Activated T-cell treated with anti-CD3 and anti-CD28 coated beads, Interleukin-2, amount 50 U/mL, for 72 hours (primary cell): ENCODE data around the gene DNHD1. TPM values are rescaled to one million over a fixed set of nuclear protein-coding genes. Genes with fewer than 3 reads are reported as not detected.

ENCODE experiments used
- ATAC-seq, 2 donors: fragments of 150-1000 bp; cut with Tn5 transposase; replicated peaks in 1 of 2; 2 replicates each; pipeline ENCODE4 v1.10.0; 2021; ENCODE audit warnings: moderate library complexity in 2 of 2, mild to moderate bottlenecking in 1 of 2
- DNase-seq, 2 donors: peaks; one replicate each; pipeline ENCODE4 v3.0.0; 2021 to 2022; ENCODE audit warnings: mixed read lengths in 1 of 2
- H3K27ac Mint-ChIP-seq: one replicate; pipeline ENCODE4 v1.8.0; 2022; ENCODE audit warnings: mild to moderate bottlenecking, moderate library complexity, mixed read lengths
- H3K27me3 Mint-ChIP-seq: one replicate; pipeline ENCODE4 v1.8.0; 2022; ENCODE audit warnings: low read depth, mixed read lengths
- H3K36me3 Mint-ChIP-seq, 2 donors: one replicate each; pipeline ENCODE4 v1.8.0; 2022; ENCODE audit warnings: mixed read lengths in 2 of 2, mild to moderate bottlenecking in 1 of 2; ENCODE audit not compliant: insufficient read depth in 2 of 2
- H3K4me1 Mint-ChIP-seq: one replicate; pipeline ENCODE4 v1.8.0; 2022; ENCODE audit warnings: low read depth, mixed read lengths
- H3K4me3 Mint-ChIP-seq, 2 donors: one replicate each; pipeline ENCODE4 v1.8.0; 2022; ENCODE audit warnings: mild to moderate bottlenecking in 2 of 2, mixed read lengths in 2 of 2, moderate library complexity in 2 of 2
- H3K9me3 Mint-ChIP-seq, 2 donors: one replicate each; pipeline ENCODE4 v1.8.0; 2022; ENCODE audit warnings: mixed read lengths in 2 of 2
- total RNA-seq, 2 donors: library from RNA; stranded (reverse); gene quantifications; one replicate each; pipeline ENCODE4 v1.2.3, GENCODE V29; 2022

DNHD1 gene
- total RNA-seq, 2 donors from 2014 or later, result 38.5 to 44.4 TPM

DNA sequence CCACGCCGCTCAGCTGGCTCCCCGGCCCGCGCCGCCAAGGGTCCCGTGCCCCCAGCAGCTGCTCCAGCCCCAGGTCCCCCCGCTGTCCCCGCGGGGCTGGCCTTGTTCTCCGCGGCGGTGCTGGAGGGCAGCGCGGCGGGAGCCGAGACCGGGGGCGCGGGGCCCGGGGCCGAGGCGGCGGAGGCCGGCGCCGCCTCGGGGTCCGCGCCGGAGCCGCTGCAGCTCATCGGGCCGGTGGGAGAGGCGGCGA is 114.8 kb downstream of the DNHD1 start:
- H3K9me3 Mint-ChIP-seq, result no peaks in the 10 kb centered on the region
- H3K36me3 Mint-ChIP-seq, result peaks cover 10 to 28% of the 10 kb centered on the region in 2 donors
- ATAC-seq (peak in 1 of 2 donors; percentile 16), DNase-seq (no peak)
- peaks cover 44% of the 10 kb centered on the region for H3K4me1 Mint-ChIP-seq
- H3K27ac Mint-ChIP-seq, result no peak overlapping the region
- H3K27me3 Mint-ChIP-seq, result no peaks in the 10 kb centered on the region
- peak overlapping the region; percentile 88 to 93 for H3K4me3 Mint-ChIP-seq

DNA sequence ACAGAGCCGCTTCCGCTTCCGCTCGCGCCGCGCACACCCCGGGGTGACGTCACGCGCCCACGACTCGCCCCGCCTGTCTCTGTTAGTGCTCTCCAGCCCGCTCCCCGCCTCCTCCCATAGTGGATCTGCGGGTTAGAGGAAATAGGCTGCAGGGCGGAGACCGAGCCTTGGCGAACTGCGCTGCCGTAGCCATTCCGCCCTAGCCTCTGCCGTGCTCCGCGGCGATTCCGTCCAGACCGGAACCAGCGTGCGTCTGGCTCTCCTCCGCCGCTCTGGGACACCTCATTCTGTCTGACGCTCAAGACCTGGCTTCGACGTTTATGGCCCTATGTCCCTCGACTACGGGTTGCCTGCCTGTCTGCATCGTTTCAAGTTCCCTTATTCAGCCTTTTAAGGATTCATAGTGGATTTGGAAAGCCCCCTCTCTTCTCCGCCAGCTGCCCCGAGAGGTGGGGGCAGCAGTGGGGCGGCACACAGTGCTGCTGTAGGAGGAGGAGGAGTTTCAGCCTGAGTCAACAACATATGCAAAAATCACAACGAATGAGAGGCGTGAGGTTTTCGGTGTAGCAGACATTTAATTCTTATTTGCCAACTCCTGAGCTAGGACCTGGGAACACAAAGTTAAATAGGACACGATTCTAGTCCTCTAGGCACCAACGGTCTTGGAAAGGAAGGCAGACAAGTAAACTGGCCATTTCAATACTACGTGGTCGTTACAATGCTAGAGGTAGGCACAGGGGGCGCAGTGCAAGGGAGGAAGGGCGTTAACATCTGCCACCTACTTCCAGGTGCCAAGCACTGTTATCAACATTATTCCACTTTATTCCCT is 115.3 kb downstream of the DNHD1 start, which contains the start of gene TAF10:
TSS of gene TAF10 (minus strand) at position 4 of the 829 bp plus-strand sequence. CDS start 27 bp downstream, outside the sequence.
- peaks cover 9 to 28% of the 10 kb centered on the region in 2 donors for H3K36me3 Mint-ChIP-seq
- peaks cover 39% of the 10 kb centered on the region for H3K4me1 Mint-ChIP-seq
- DNase-seq (peak; percentile 96 to 97), ATAC-seq (peak; percentile 87 to 91)
- peak within 1 kb of the TSS; percentile 88 to 93 for H3K4me3 Mint-ChIP-seq
- H3K27me3 Mint-ChIP-seq, result no peaks in the 10 kb centered on the region
- H3K27ac Mint-ChIP-seq, result peak within 1 kb of the TSS; percentile 71
- H3K9me3 Mint-ChIP-seq, result no peaks in the 10 kb centered on the region

DNA sequence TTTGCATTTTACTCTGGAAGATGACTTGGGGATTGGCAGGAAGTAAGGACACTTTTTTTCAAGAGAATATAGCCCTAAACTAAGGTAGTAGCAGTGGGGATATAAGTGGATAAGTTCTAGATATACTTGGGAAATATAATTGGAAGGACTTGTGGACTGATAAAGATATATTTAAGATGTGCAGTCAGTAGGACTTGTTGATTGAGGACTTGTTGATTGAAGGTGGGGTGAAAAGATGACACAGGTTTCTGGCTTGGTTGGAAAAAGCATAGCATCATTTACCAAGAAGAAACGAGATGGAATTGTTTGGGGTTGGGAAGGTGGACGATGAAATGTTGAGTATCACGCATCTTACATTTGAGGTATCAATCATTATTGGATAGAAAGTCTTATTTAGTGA is 116.4 kb downstream of the DNHD1 start:
- Mint-ChIP-seq H3K9me3 (no peaks in the 10 kb centered on the region), H3K36me3 (peaks cover 6 to 25% of the 10 kb centered on the region in 2 donors), H3K4me1 (peaks cover 33% of the 10 kb centered on the region), H3K27ac (no peak overlapping the region), H3K4me3 (no peak overlapping the region), H3K27me3 (no peaks in the 10 kb centered on the region)
- DNase-seq (no peak), ATAC-seq (no peak)

DNA sequence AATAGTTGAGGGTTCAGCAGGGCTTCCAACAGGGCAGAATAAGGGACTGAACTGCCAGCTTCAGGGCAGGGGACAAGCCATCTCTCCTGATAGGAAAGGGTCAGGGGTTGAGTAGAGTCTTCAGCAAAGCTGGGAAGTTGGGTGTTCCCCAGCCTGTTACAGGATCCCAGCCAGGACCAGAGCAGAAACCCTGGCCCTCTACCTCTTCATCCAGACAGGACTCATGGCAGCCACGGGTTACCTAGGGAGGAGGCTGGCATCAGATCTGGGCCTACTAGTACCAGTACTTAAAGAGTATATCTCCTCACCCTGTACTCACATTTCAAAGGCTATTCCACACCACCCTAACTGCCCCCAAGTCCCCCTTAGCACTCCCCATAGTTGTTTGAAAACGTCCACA is 117.4 kb downstream of the DNHD1 start:
- peaks cover 6 to 17% of the 10 kb centered on the region in 2 donors for H3K36me3 Mint-ChIP-seq
- peaks cover 26% of the 10 kb centered on the region for H3K4me1 Mint-ChIP-seq
- H3K27ac Mint-ChIP-seq, result no peak overlapping the region
- H3K9me3 Mint-ChIP-seq, result no peaks in the 10 kb centered on the region
- H3K4me3 Mint-ChIP-seq, result no peak overlapping the region
- H3K27me3 Mint-ChIP-seq, result no peaks in the 10 kb centered on the region
- ATAC-seq (no peak), DNase-seq (no peak)

- Mint-ChIP-seq H3K4me3 (no peak overlapping the region), H3K27me3 (no peaks in the 10 kb centered on the region), H3K9me3 (no peaks in the 10 kb centered on the region), H3K4me1 (peaks cover 20% of the 10 kb centered on the region), H3K27ac (no peak overlapping the region), H3K36me3 (peaks cover 6 to 11% of the 10 kb centered on the region in 2 donors)
- no peak for DNase-seq
- no peak for ATAC-seq
Observed at GRCh38 chr11:6615046-6615445, 118.0 kb downstream of the DNHD1 start.

GRCh38 chr11:6615882-6616585 is 119.0 kb downstream of the DNHD1 start:
- Mint-ChIP-seq H3K9me3 (no peaks in the 10 kb centered on the region), H3K4me1 (peaks cover 11% of the 10 kb centered on the region), H3K27ac (no peak overlapping the region), H3K4me3 (peak overlapping the region in 1 of 2 donors; percentile 29), H3K36me3 (peaks cover 6 to 10% of the 10 kb centered on the region in 2 donors), H3K27me3 (no peaks in the 10 kb centered on the region)
- ATAC-seq, result no peak
- no peak for DNase-seq

GRCh38 chr11:6616596-6617250 is 119.6 kb downstream of the DNHD1 start:
- peaks cover 6% of the 10 kb centered on the region for H3K4me1 Mint-ChIP-seq
- no peak for DNase-seq
- no peak for ATAC-seq
- H3K27ac Mint-ChIP-seq, result no peak overlapping the region
- H3K27me3 Mint-ChIP-seq, result no peaks in the 10 kb centered on the region
- no peaks in the 10 kb centered on the region for H3K9me3 Mint-ChIP-seq
- H3K36me3 Mint-ChIP-seq, result peaks cover 2 to 10% of the 10 kb centered on the region in 2 donors
- no peak overlapping the region for H3K4me3 Mint-ChIP-seq

GRCh38 chr11:6617315-6617781 is 120.3 kb downstream of the DNHD1 start:
- no peaks in the 10 kb centered on the region for H3K9me3 Mint-ChIP-seq
- no peak overlapping the region for H3K27ac Mint-ChIP-seq
- DNase-seq (no peak), ATAC-seq (no peak)
- no peaks in the 10 kb centered on the region for H3K27me3 Mint-ChIP-seq
- no peak overlapping the region for H3K4me3 Mint-ChIP-seq
- H3K4me1 Mint-ChIP-seq, result peaks cover 6% of the 10 kb centered on the region
- peaks cover 2 to 10% of the 10 kb centered on the region in 2 donors for H3K36me3 Mint-ChIP-seq

DNA sequence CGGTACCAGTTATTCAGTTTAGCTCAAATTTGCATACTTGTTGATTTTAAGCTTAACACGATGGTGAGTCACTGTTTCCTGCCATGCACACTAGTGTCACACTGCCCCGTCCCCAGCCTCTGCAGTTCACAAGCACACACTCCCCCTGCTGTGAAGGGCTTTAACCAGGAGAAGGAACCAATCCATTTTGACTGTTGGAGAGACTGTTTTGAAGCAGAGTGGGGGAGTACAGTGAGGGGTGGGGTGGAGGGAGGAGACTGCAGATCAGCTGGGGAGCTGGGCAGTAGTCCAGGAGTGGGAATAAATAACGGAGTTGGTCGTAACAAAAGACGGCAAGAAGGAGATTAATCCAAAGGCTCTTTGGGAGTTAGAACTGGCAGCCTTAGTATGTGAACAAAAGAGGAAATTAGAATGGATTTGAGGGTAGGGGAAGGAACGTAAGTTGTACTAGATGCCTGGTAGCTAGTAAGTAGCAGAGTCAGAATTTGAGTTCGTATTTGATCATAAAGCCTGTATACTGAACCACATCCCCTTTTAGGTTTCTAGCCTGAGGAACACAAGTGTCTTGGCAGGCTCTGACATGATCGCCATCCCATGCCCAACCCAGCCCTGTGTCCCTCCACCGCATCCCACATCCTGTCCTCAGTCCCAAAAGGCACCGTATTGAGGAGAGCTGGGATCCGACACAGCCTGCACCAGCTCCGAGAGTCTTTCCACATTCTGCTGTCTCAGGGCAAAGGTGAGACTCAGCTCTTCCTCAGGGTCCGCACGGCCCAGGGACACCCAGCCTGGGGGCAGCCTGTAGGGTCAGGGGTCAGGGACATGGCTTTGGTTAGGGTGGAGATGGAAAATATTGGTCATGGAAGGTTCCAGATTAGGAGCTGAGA is 121.3 kb downstream of the DNHD1 start:
- no peaks in the 10 kb centered on the region for H3K27me3 Mint-ChIP-seq
- peak; percentile 64 to 73 for DNase-seq
- ATAC-seq, result peak; percentile 58 to 64
- H3K4me1 Mint-ChIP-seq, result peaks cover 6% of the 10 kb centered on the region
- no peak overlapping the region for H3K4me3 Mint-ChIP-seq
- H3K27ac Mint-ChIP-seq, result no peak overlapping the region
- H3K36me3 Mint-ChIP-seq, result peaks cover 2 to 10% of the 10 kb centered on the region in 2 donors
- no peaks in the 10 kb centered on the region for H3K9me3 Mint-ChIP-seq

DNA sequence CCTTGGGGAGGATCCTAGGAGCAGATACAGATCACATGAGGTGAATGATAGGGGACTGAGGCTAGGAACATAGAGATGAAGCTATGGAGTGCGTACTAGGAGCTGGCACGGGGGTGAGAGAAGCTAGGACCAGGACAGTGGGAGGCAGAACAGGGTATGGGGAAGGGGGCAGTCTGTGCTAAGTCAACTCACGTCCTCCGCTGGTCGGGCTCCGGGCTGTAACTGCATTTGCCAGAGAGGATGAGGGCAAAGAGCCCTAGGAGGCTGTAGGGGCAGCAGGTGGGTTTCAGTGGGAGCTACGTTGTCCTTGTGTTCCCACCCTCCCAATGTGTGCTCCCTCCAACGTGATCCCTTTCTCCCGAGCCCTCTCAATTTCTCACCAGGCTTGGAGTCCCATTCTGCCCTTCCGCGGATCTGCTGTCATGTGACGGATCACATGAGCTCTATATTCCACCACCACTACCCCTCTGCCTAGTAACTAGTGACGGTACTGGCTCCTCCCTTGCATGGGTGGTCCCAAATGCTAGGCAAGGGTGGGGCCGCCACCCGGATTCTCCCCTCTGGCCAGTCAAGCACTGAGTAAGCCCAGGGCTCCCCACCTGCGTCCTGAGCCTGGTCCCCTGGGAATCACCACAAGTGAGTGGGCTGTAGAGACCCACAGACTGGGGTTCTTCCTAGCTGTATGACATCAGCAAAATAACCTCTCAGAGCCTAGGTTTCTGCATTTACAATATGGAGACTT is 122.1 kb downstream of the DNHD1 start, which contains the start of gene TPP1:
TSS of gene TPP1 (minus strand) at position 419 of the 742 bp plus-strand sequence. CDS start at position 397, 22 bp downstream.
- peaks cover 2 to 10% of the 10 kb centered on the region in 2 donors for H3K36me3 Mint-ChIP-seq
- ATAC-seq, result peak; percentile 95

GRCh38 chr11:6620636-6621035 is 123.6 kb downstream of the DNHD1 start:
- Mint-ChIP-seq H3K27me3 (no peaks in the 10 kb centered on the region), H3K4me3 (no peak overlapping the region), H3K27ac (no peak overlapping the region), H3K4me1 (peaks cover 6% of the 10 kb centered on the region), H3K36me3 (peaks cover 2 to 8% of the 10 kb centered on the region in 2 donors), H3K9me3 (no peaks in the 10 kb centered on the region)
- DNase-seq (no peak), ATAC-seq (no peak)

More for the DNA sequence above, 122.1 kb downstream of the DNHD1 start, which contains the start of gene TPP1:
- Mint-ChIP-seq H3K4me1 (peaks cover 6% of the 10 kb centered on the region), H3K27ac (no peak within 1 kb of the TSS), H3K9me3 (no peaks in the 10 kb centered on the region), H3K27me3 (no peaks in the 10 kb centered on the region), H3K4me3 (no peak within 1 kb of the TSS)
- peak; percentile 91 to 92 for DNase-seq
